ENCODE results near the gene NLRP14.

GRCh38 chr11:7081441-7081840 is 61.2 kb downstream of the NLRP14 start:
- no peak for TF ChIP-seq CSRNP3 (CRISPR knock-in tag; IDR thresholded peaks at IDR 0.05)
- TF ChIP-seq ARNTL (CRISPR knock-in tag; IDR thresholded peaks at IDR 0.05; ENCODE audit: borderline replicate concordance, low read depth), result no peak
- TF ChIP-seq TOX (CRISPR knock-in tag; IDR thresholded peaks at IDR 0.05; ENCODE audit: borderline replicate concordance), result no peak
- TF ChIP-seq CREB5 (CRISPR knock-in tag; IDR thresholded peaks at IDR 0.05; ENCODE audit: low read depth), result no peak
- TF ChIP-seq BACH2 (CRISPR knock-in tag; IDR thresholded peaks at IDR 0.05; ENCODE audit: borderline replicate concordance), result no peak
- no peak for TF ChIP-seq ZFP30 (CRISPR knock-in tag; IDR thresholded peaks at IDR 0.05)
- TF ChIP-seq ZNF8 (CRISPR knock-in tag; IDR thresholded peaks at IDR 0.05), result no peak
- no peak for TF ChIP-seq TSHZ2 (CRISPR knock-in tag; IDR thresholded peaks at IDR 0.05)
- TF ChIP-seq PATZ1 (CRISPR knock-in tag; IDR thresholded peaks at IDR 0.05; ENCODE audit: borderline replicate concordance), result no peak
- TF ChIP-seq CSDC2 (CRISPR knock-in tag; IDR thresholded peaks at IDR 0.05), result no peak
- no peak for TF ChIP-seq GLIS3 (CRISPR knock-in tag; IDR thresholded peaks at IDR 0.05)
- no peak for TF ChIP-seq ZNF70 (CRISPR knock-in tag; IDR thresholded peaks at IDR 0.05)
- TF ChIP-seq ZC3H10 (CRISPR knock-in tag; IDR thresholded peaks at IDR 0.05), result no peak
